GM10248 (cell line): ENCODE results near the gene SPATA2.

Experiments
- CTCF ChIA-PET: fragments of 300-600 bp; sonication (Branson Sonifier 250); formaldehyde crosslinking; extraction: SDS; loops from one replicate; lab custom pipeline; 2021; ENCODE audit warnings: antibody characterized with exemption; lab: Yijun Ruan, JAX
- POLR2A ChIA-PET: fragments of 350-650 bp; sonication (Branson Sonifier 250); formaldehyde crosslinking; extraction: SDS; loops from one replicate; lab custom pipeline; 2020; ENCODE audit warnings: antibody characterized with exemption; lab: Yijun Ruan, JAX
- DNase-seq: peaks from one replicate; pipeline ENCODE4 v3.0.0; 2012; ENCODE audit errors: extremely low spot score
- CTCF ChIP-seq: IDR thresholded peaks from 2 replicates; pipeline ENCODE4 v1.5.1; 2012; ENCODE audit warnings: mild to moderate bottlenecking, low read depth; ENCODE audit errors: extremely low read depth, missing control alignments, control extremely low read depth

SPATA2 gene

DNA sequence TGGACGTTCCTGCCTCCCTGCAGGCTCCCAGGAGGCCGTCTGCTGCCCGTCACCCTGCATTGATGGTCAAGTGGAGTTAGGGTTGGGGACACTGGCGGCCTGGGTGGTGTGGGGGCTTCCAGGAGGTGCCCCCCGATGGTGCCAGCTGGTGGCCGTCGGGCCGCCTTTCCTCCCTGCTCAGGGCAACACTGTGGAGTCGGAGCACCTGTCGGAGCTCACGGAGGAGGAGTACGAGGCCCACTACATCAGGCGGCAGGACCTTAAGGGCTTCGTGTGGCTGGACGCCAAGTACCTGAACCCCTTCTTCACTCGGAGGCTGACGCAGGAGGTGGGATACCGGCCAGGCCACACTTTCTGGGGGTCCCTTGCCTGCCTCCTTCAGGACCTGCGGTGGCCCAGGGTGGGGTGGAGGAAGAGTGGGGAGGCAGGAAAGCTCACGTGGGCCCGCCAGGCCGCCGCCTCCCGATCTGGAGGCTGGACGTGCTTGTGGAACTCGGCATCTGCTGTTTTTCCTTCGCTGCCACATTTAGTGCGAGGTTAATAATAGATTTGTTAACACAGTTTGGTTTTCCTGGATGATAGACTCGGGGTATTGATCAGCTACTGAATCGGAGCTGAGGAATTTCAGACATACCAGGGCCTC lies 28.6 kb downstream of the SPATA2 start:
- ChIA-PET CTCF (interaction anchor here (0.7 to 8.4 kb wide), 11 partner anchors 14 to 552 kb away, joined by 3 to 75 read pairs (median 4); no protein-coding TSS in a partner anchor), POLR2A (interaction anchor here (1.0 kb wide), 1 partner anchor 218 kb away, joined by 3 read pairs; no protein-coding TSS in a partner anchor)
- TF ChIP-seq CTCF = no peak
- DNase-seq = no peak

- no peak for DNase-seq
- ChIA-PET CTCF (interaction anchor here (0.8 to 8.4 kb wide), 5 partner anchors 27 to 294 kb away, joined by 3 to 75 read pairs (median 4); no protein-coding TSS in a partner anchor), POLR2A (no interaction called here)
- no peak for TF ChIP-seq CTCF
Observed at GRCh38 chr20:49885558-49886332, 29.6 kb downstream of the SPATA2 start.

- CTCF ChIA-PET = interaction anchor here (0.8 kb wide), 1 partner anchor 11 kb away, joined by 3 read pairs; no protein-coding TSS in a partner anchor
- POLR2A ChIA-PET = interaction anchor here (0.6 kb wide), 1 partner anchor 342 kb away, joined by 5 read pairs; no protein-coding TSS in a partner anchor
- no peak for DNase-seq
- TF ChIP-seq CTCF = no peak
Observed at GRCh38 chr20:49883246-49883802, 32.0 kb downstream of the SPATA2 start.

DNA sequence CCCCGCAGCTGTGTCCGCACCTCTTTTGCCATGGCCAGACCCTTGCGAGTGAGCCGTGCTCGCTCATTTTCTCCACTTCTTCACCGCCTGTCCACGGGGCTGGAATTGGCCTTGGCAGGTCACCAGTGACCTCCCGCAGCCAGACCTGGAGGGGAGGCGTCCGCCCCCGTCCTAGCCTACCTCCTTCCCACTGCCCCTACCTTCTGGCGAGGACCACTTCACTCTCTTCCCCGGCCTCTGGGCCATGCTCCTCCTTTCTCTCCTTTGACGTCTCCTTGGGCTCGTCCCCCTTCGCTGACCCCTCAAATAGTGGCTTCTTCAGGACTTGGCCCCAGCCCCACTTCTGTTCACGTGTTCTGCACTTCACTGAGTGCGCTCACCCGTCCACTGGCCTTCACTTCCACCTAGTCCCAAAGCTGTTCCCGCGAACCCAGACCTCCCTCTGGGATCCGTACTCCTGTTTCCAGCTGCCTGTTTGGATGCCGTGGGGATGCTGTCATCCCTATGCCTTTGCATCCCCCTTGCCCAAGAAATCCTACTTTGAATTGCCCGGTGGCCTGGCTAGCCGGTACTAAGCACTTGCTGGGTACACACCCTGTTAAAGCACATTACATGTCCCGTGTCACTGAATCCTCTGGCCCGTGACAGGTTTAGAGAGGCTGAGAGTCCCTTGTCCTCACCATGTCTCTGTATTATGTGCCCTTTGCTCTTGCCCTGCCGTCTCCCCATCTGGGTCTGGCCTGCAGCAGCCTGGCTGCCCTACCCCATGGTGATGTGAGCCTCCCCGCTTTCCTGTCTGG lies 33.0 kb downstream of the SPATA2 start:
- TF ChIP-seq CTCF = no peak
- ChIA-PET CTCF (no interaction called here), POLR2A (interaction anchor here (0.6 kb wide), 1 partner anchor 341 kb away, joined by 5 read pairs; no protein-coding TSS in a partner anchor)
- DNase-seq = no peak

- ChIA-PET CTCF (interaction anchor here (1.5 to 2.0 kb wide), 2 partner anchors 8 to 31 kb away, joined by 3 to 8 read pairs; no protein-coding TSS in a partner anchor), POLR2A (no interaction called here)
- no peak for TF ChIP-seq CTCF
- no peak for DNase-seq
Observed at GRCh38 chr20:49880724-49881445, 34.4 kb downstream of the SPATA2 start.
